ENCODE measurements around the gene SMIM8. TPM values are rescaled to one million over a fixed set of nuclear protein-coding genes. Genes with fewer than 3 reads are reported as not detected.
A peak's percentile ranks its signal among the peaks of the same experiment; 100 is the strongest.
"Not testable (repeated sequence)": the region's sequence is repeated elsewhere in the genome, so short reads cannot be mapped to it uniquely, and the experiment has no call there.

SMIM8 gene, protein sequence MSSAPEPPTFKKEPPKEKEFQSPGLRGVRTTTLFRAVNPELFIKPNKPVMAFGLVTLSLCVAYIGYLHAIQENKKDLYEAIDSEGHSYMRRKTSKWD
- 5.3 TPM for polyA plus RNA-seq (2013, experiment 1 of 2; ENCODE audit: insufficient read length)
- 5.4 TPM for polyA plus RNA-seq (2013, experiment 2 of 2; ENCODE audit: insufficient read length)

GRCh38 chr6:87322304-87323212 lies at the start of gene SMIM8:
Gene SMIM8, plus strand, starts transcription at chr6:87322588. Its CDS starts 14,444 bp downstream, at chr6:87337032.
- DNase-seq: peak; percentile 72

- peak; percentile 73 for DNase-seq
Measured at GRCh38 chr6:87274660-87275274, 47.6 kb upstream of the SMIM8 start.

GRCh38 chr6:87276624-87277023 lies 45.8 kb upstream of the SMIM8 start:
- no peak for DNase-seq

DNA sequence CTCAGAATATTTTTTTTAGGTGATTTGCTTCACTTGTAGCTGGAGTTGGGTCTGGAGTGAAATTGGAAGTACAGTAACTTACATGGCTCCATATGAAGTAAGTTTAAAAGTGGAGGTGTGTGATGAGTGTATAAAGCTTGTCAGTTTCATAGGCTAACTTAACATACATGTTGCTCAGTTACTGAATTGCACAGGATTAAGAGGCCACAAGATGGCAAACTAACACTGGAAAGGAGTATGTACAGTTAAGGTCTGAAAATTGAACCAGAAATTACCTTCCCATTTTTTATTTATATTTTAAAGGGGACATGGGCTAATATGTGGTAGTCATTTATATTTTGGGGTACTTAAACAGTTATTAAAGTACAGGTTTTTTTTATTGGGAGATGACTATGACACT lies 45.3 kb upstream of the SMIM8 start:
- peak; percentile 24 for DNase-seq

DNA sequence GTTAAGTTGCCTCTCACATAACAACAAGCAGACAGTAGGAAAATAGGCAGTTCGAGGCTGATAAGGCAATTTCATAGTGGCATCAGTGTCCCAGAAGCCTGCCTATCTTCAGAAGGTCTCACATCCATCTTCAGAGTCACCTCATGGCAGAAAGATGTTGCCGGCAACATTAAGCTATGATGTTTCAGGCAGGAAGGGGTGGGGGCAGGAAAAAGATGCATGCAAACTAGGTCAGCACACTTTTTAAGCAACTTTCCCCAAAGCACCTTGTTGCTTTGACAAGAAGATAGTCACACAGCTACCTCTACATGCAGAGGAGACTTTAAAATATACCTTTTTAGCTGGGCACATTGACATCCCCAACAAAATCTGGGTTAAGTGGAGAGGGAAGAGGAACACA lies 43.2 kb upstream of the SMIM8 start:
- no peak for DNase-seq

DNA sequence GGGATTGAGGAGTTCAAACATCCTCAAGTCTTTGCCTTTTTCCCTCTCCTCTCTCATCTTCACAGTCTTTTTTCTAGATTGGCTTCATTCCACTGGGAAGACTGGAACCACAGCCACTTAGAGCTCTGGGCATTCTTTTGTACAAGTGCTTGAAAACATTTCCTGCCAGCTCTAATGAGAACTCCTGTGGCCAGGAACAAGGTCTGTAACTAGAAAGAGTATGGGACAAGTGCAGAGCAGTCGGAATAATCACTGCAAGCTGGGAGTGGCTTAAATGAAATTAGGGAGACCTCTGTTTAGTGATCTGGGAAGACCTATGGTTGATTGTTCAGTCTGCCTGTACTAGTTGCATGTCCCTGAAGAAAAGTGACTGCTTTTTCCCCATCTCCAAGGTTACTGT lies 41.0 kb upstream of the SMIM8 start:
- DNase-seq: no peak

DNA sequence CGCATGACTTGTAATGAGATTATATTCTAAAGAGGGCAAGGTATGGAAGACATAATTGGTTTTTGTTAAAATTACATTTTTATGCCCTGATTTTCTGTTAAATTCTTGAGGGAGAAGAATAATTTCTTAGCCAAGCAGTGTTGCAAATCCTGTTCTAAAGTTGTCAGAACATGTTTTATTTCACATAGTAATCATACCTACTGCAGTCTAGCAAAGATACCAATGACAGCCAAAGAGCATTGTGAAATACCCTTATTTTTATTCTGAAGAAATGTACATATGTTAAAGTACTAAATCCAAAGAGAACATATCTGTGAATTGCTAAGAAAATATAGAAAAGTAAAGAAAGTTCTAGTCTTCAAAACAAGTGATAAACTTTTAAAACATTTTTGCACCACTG lies 39.6 kb upstream of the SMIM8 start:
- no peak for DNase-seq

DNA sequence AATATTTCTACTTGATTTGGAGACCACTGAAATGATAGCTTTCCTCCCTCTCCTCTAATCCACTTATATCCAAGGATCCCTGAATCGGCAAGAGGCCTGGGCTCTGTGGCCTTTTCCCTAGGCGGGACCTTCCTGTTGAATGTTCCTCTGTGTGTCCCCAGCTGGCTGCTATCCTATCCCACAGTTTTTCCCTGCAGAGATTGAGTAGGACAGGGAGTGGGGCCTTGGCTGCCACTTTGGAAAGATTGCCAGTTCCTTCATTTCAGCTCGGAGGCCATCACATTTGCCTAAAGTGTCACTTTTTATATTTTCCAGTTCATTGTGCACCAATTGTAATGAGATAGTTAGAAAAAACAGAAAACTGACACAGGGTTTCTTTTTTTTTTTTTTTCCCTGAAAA lies 38.9 kb upstream of the SMIM8 start:
- no peak for DNase-seq

DNA sequence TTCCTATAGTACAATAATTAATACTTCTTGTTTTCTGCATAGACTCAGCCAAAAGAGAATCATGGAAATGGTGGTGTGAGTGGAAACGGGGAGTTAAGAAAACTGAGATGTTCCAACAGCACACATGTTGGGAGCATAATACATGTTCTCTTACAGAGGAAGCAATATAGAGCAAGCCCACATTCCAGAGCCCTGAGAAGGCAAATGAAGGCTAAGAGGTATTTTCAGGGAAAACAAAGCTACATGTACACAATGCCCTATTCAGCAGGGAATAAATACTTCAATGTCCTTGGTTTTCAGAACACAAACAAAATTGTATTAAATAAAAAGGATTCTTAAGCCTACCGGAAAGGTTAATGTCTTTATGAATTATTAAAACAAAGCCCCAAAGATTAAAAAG lies 35.1 kb upstream of the SMIM8 start:
- peak; percentile 18 for DNase-seq

DNA sequence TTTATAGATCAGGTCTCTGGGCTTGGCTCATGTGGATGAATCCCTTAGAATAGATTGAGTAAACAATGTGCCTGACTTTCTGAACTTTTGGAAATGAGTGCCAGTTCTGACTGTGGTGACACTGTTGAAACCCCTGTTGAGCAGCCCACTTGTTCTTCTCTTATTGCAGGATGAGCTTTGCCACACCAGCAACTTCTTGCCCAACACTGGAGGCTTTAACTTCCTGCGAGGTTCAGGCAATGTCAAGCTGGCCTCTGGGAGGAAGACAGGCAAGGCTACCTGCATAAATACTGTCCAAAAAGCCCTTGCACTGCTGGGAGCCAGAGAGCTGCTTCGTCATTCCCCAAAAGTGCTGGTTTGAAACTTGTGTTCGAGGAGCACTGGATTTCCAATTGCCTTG lies 32.8 kb upstream of the SMIM8 start:
- no peak for DNase-seq

- no peak for DNase-seq
Measured at GRCh38 chr6:87291883-87292282, 30.5 kb upstream of the SMIM8 start.

- DNase-seq: no peak
Measured at GRCh38 chr6:87293526-87293925, 28.9 kb upstream of the SMIM8 start.

DNA sequence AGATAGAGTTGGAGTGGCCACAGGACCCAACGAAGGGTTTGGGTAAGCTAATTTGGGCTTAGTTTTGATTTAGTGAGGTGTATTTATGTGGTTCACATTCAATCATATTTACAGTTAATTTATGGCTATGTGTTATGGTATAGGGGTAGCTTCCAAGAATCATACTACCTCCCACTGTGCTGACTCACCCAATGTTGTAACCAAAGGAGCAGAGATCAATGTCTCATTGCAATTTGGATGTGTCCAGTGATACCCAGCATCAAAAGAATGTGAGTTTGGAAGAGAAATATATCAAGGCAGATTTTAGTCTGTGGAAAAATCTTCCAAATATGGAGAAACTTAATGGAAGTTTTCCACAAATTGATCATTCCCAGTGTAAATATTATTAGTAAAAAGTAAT lies 25.3 kb upstream of the SMIM8 start:
- peak; percentile 59 for DNase-seq

GRCh38 chr6:87301277-87301676 lies 21.1 kb upstream of the SMIM8 start:
- DNase-seq: not testable (repeated sequence)

DNA sequence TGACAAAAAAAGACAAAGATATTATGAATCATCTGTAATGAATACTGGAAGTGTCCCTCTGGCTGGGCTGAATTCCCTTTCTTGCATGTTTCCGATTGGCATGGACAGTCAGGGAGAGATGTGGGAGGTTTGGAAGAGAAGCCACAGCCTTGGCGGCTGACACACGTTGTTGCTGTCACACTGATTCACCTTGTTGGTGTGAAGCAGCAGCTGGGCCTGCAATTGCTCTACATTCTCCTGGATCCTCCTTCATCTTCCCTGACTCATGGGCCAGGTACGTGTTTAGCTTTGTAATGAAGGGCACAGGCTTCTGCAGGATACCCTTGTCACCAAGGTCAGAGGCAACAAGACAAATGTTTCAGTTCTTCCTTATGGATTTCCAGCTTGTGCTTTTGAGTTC lies 13.4 kb upstream of the SMIM8 start:
- no peak for DNase-seq

- DNase-seq: no peak
Measured at GRCh38 chr6:87312860-87313259, 9.5 kb upstream of the SMIM8 start.

GRCh38 chr6:87315071-87315470 lies 7.3 kb upstream of the SMIM8 start:
- no peak for DNase-seq

GRCh38 chr6:87319271-87319987 lies 3.0 kb upstream of the SMIM8 start:
- DNase-seq: no peak

- DNase-seq: not testable (repeated sequence)
Measured at GRCh38 chr6:87323880-87324279, 1.5 kb downstream of the SMIM8 start.

DNA sequence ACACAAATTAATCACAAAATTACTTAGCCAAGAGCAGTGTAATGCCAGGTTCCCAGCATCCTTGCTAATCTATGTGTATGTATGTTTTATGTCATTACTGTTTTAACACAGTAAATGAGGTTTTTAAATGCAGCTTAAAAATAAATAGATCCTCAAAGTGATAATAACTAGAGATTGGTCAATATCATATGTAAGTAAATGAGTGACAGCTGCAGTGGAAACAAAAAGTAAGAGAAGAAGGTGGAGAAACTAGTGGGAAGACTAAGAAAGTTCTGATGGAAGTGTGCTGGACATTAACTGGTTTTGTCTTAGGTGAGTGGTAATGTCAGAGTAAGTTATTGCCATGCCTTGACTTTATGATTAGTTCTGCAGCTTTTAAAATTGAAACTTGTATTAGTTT lies 8.6 kb downstream of the SMIM8 start:
- no peak for DNase-seq

- no peak for DNase-seq
Measured at GRCh38 chr6:87333033-87333432, 10.6 kb downstream of the SMIM8 start.

DNA sequence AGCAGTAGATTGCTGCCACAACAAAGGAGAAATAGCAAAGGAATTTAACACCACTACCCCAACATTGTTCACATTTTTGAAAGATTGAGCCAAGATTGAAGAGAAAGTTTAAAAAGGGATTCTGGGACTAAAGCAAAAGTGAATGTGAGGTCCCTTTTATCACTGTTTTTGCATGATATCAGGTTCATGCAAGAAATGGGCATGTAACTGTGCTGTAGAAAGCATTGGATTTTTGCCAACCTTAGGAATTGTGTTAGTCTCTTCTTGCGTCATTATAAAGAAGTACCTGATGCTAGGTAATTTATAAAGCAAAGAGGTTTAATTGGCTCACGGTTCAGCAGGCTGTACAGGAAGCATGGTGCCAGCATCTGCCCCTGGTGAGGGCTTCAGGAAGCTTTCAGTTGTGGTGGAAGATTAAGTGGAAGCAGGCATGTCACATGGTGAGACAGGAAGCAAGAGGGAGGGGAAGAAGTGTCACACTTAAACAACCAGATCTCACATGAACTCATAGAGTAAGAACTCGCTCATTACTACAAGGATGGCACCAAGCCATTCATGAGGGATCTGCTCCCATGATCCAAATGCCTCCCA lies 11.3 kb downstream of the SMIM8 start:
- DNase-seq: peak; percentile 43

DNA sequence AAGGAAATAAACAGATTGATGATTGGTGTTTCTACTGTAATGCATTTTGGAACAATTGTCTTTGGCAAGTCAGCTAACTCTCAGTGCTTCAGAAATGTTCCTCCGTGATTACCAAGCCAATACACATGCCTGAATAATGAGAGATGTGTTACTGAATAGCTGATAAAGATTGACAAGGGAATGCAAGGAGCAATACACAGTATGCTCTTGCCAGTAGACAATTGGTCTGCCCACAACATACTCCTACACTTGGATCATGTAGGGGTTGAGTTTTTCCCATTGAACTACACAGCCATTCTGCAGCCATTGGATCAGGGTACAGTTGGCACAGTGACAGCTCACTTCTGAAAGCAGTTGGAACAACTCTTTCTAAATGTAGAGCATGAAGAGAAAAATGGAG lies 12.3 kb downstream of the SMIM8 start:
- DNase-seq: no peak
